Thoracic aorta (tissue), 2 donors: ENCODE data around the gene SPX. TPM values are rescaled to one million over a fixed set of nuclear protein-coding genes. Genes with fewer than 3 reads are reported as not detected.

ENCODE experiments used
- ATAC-seq: fragments of 150-250 bp; one replicate; pipeline ENCODE4 v1.8.0; 2017; ENCODE audit warnings: low read depth; ENCODE audit not compliant: insufficient number of reproducible peaks, low FRiP score
- DNase-seq: peaks from one replicate; pipeline ENCODE4 v3.0.0-alpha.2; 2020; ENCODE audit warnings: low spot score
- H3K27ac ChIP-seq, 2 donors: fragments of 200-600 bp; sonication (generic); 1 replicate in 1 of 2; 2 replicates in 1 of 2; pipeline ENCODE4 v1.5.1; 2016; ENCODE audit warnings: mild to moderate bottlenecking in 2 of 2, moderate library complexity in 2 of 2
- H3K27me3 ChIP-seq: fragments of 200-600 bp; sonication (generic); replicated peaks from 2 replicates; pipeline ENCODE4 v1.6.0; 2016; ENCODE audit warnings: mild to moderate bottlenecking; ENCODE audit not compliant: insufficient read depth
- H3K36me3 ChIP-seq: fragments of 200-600 bp; sonication (generic); one replicate; pipeline ENCODE4 v1.5.1; 2016
- H3K4me1 ChIP-seq, 2 donors: fragments of 200-600 bp; sonication (generic); 1 replicate in 1 of 2; 2 replicates in 1 of 2; pipeline versions ENCODE4 v1.5.1 to v1.6.0; 2016; ENCODE audit warnings: low read depth in 2 of 2, mild to moderate bottlenecking in 1 of 2; ENCODE audit not compliant: control insufficient read depth in 1 of 2
- H3K4me3 ChIP-seq: fragments of 200-600 bp; sonication (generic); 2 replicates; pipeline ENCODE4 v1.5.1; 2016; ENCODE audit warnings: mild to moderate bottlenecking
- H3K9me3 ChIP-seq: fragments of 200-600 bp; sonication (generic); 2 replicates; pipeline ENCODE4 v1.5.1; 2016
- total RNA-seq, 2 donors: library from RNA; depleted of rRNA; stranded (reverse); fragments of >200 nt; gene quantifications; one replicate each; pipeline versions ENCODE4 v1.1.0 to v1.2.3, GENCODE V29; 2016
- TF ChIP-seq, protein P1 (sequence below): fragments of 200-600 bp; sonication (generic); IDR thresholded peaks from one replicate; pipeline ENCODE4 v1.5.1; 2019; ENCODE audit warnings: antibody characterized with exemption

The SPX gene
- total RNA-seq, 2 donors from 2014 or later = 0.81 TPM; not detected in 1

DNA sequence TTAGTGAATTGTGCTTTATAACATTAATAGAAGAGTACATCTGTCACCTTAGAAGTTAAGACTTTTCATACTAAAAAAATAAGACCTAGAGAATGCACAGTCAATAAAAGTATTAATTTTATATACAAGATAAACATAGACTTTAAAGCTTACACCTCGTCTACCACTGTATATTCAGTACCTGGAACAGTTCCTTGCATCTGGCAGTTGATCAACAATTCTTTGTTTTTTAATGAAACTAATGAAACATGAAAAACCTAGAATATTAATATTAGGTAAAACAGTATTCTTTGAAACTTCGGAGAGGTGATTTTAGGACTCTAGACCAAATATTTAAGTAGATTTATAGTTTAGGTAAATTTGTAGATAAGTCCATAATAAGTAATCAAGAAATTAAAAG, 20.2 kb upstream of the SPX start:
- Histone ChIP-seq H3K4me3 (no peak overlapping the region), H3K36me3 (no peaks in the 10 kb centered on the region), H3K4me1 (peaks cover 19 to 34% of the 10 kb centered on the region in 2 donors), H3K27ac (no peak overlapping the region), H3K27me3 (no peaks in the 10 kb centered on the region), H3K9me3 (no peaks in the 10 kb centered on the region)
- no peak for DNase-seq
- TF ChIP-seq, protein P1, sequence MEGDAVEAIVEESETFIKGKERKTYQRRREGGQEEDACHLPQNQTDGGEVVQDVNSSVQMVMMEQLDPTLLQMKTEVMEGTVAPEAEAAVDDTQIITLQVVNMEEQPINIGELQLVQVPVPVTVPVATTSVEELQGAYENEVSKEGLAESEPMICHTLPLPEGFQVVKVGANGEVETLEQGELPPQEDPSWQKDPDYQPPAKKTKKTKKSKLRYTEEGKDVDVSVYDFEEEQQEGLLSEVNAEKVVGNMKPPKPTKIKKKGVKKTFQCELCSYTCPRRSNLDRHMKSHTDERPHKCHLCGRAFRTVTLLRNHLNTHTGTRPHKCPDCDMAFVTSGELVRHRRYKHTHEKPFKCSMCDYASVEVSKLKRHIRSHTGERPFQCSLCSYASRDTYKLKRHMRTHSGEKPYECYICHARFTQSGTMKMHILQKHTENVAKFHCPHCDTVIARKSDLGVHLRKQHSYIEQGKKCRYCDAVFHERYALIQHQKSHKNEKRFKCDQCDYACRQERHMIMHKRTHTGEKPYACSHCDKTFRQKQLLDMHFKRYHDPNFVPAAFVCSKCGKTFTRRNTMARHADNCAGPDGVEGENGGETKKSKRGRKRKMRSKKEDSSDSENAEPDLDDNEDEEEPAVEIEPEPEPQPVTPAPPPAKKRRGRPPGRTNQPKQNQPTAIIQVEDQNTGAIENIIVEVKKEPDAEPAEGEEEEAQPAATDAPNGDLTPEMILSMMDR = no peak
- no peak for ATAC-seq

GRCh38 chr12:21507849-21508248, 18.2 kb upstream of the SPX start:
- no peaks in the 10 kb centered on the region for H3K27me3 ChIP-seq
- DNase-seq (no peak), ATAC-seq (no peak)
- H3K36me3 ChIP-seq = no peaks in the 10 kb centered on the region
- peaks cover 14 to 27% of the 10 kb centered on the region in 2 donors for H3K4me1 ChIP-seq
- H3K9me3 ChIP-seq = no peaks in the 10 kb centered on the region
- H3K27ac ChIP-seq = no peak overlapping the region
- TF ChIP-seq, protein P1 = no peak
- no peak overlapping the region for H3K4me3 ChIP-seq

DNA sequence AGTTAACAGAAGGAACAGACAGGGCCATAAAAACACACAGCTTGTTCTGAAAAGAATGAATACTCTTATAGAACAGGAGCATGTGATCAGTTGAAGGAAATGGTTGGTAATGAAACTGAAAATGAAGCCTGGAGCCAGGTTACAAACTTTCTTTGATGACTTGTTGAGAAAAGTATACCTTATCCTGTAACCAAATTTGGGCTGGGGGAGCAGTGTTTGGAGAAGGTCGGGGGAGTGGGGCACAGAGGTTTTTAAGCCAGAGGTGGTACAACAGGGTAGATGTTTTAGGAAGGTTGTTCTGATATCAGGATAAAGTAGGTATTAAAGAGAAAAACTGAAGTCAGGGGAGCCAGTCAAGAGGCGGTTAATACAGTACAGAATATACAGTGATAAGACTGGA, 16.3 kb upstream of the SPX start:
- Histone ChIP-seq H3K9me3 (no peaks in the 10 kb centered on the region), H3K27ac (no peak overlapping the region), H3K4me1 (peaks cover 0 to 9% of the 10 kb centered on the region in 2 donors), H3K36me3 (peaks cover 12% of the 10 kb centered on the region), H3K4me3 (no peak overlapping the region), H3K27me3 (no peaks in the 10 kb centered on the region)
- no peak for DNase-seq
- TF ChIP-seq, protein P1 = no peak
- no peak for ATAC-seq

DNA sequence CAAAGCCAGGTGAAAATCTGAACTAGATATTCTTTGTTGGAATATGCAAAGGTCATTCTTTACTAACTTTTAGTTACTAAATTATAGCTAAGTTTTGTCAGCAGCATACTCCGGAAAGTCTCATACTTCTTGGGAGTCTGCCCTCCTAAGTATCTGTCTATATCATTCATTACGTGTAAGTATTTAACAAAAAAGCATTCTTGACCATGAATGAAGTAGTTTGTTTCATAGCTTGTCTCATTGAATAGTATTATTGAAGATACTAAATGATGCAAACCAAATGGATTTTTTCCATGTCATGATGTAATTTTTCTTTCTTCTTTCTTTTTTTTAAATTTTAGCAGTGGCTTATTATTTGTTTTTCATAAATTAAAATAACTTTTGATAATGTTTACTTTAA, 9.8 kb upstream of the SPX start:
- no peak overlapping the region for H3K27ac ChIP-seq

GRCh38 chr12:21518451-21518850, 7.6 kb upstream of the SPX start:
- TF ChIP-seq, protein P1 = no peak
- DNase-seq (no peak), ATAC-seq (no peak)
- Histone ChIP-seq H3K27ac (no peak overlapping the region), H3K4me3 (no peak overlapping the region), H3K9me3 (no peaks in the 10 kb centered on the region), H3K36me3 (peaks cover 17% of the 10 kb centered on the region), H3K27me3 (no peaks in the 10 kb centered on the region), H3K4me1 (no peaks in the 10 kb centered on the region)

More for the DNA sequence above, 9.8 kb upstream of the SPX start:
- TF ChIP-seq, protein P1 = no peak
- ATAC-seq (no peak), DNase-seq (no peak)
- Histone ChIP-seq H3K36me3 (peaks cover 18% of the 10 kb centered on the region), H3K4me1 (no peaks in the 10 kb centered on the region), H3K4me3 (no peak overlapping the region), H3K27me3 (no peaks in the 10 kb centered on the region), H3K9me3 (no peaks in the 10 kb centered on the region)
